ENCODE results near the gene TPH1. TPM values are rescaled to one million over a fixed set of nuclear protein-coding genes. Genes with fewer than 3 reads are reported as not detected.

The TPH1 gene
- total RNA-seq, 1 experiment from 2014 or later, result 0.05 TPM

- CTCF ChIA-PET, result no interaction called here
Observed at GRCh38 chr11:18065572-18065971, 19.5 kb upstream of the TPH1 start.

GRCh38 chr11:18064450-18065054 is 18.5 kb upstream of the TPH1 start:
- DNase-seq (ENCODE audit: low read depth, low spot score) (no peak), ATAC-seq (no peak)
- Histone ChIP-seq H3K4me3 (ENCODE audit: low read depth in 2 of 2, low read length in 2 of 2) (no peak overlapping the region), H3K4me1 (ENCODE audit: control insufficient read depth, insufficient read depth, low read length) (no peaks in the 10 kb centered on the region), H3K27ac (ENCODE audit: low read length) (no peak overlapping the region), H3K27me3 (ENCODE audit: control insufficient read depth, insufficient read depth, low read length) (no peaks in the 10 kb centered on the region), H3K9me3 (ENCODE audit: control insufficient read depth, insufficient read depth, low read depth, low read length) (no peaks in the 10 kb centered on the region), H3K36me3 (ENCODE audit: control insufficient read depth, insufficient read depth, low read length) (no peaks in the 10 kb centered on the region)
- in situ Hi-C loops (cut with HindIII; ENCODE audit: low pct_unique_long_range_greater_than_20kb, low sequenced_read_pairs), result no loop called here
- intact Hi-C loops (cut with micrococcal nuclease; ENCODE audit: unreplicated experiment), result no loop called here
- ChIA-PET CTCF (no interaction called here), POLR2A (no interaction called here)
- TF ChIP-seq, protein P1, sequence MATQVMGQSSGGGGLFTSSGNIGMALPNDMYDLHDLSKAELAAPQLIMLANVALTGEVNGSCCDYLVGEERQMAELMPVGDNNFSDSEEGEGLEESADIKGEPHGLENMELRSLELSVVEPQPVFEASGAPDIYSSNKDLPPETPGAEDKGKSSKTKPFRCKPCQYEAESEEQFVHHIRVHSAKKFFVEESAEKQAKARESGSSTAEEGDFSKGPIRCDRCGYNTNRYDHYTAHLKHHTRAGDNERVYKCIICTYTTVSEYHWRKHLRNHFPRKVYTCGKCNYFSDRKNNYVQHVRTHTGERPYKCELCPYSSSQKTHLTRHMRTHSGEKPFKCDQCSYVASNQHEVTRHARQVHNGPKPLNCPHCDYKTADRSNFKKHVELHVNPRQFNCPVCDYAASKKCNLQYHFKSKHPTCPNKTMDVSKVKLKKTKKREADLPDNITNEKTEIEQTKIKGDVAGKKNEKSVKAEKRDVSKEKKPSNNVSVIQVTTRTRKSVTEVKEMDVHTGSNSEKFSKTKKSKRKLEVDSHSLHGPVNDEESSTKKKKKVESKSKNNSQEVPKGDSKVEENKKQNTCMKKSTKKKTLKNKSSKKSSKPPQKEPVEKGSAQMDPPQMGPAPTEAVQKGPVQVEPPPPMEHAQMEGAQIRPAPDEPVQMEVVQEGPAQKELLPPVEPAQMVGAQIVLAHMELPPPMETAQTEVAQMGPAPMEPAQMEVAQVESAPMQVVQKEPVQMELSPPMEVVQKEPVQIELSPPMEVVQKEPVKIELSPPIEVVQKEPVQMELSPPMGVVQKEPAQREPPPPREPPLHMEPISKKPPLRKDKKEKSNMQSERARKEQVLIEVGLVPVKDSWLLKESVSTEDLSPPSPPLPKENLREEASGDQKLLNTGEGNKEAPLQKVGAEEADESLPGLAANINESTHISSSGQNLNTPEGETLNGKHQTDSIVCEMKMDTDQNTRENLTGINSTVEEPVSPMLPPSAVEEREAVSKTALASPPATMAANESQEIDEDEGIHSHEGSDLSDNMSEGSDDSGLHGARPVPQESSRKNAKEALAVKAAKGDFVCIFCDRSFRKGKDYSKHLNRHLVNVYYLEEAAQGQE (IDR thresholded peaks at IDR 0.05; ENCODE audit: insufficient read depth in 1 of 2, low read depth in 2 of 2, low read length in 1 of 2), result no peak
- TF ChIP-seq TCF7L2 (IDR thresholded peaks at IDR 0.05; ENCODE audit: low read depth, low read length) (no peak), POLR2AphosphoS5 (IDR thresholded peaks at IDR 0.05; ENCODE audit: low read depth, low read length) (no peak), SIN3A (IDR thresholded peaks at IDR 0.05; ENCODE audit: borderline replicate concordance, insufficient read depth, low read depth, low read length) (no peak)
- TF ChIP-seq, protein P2, sequence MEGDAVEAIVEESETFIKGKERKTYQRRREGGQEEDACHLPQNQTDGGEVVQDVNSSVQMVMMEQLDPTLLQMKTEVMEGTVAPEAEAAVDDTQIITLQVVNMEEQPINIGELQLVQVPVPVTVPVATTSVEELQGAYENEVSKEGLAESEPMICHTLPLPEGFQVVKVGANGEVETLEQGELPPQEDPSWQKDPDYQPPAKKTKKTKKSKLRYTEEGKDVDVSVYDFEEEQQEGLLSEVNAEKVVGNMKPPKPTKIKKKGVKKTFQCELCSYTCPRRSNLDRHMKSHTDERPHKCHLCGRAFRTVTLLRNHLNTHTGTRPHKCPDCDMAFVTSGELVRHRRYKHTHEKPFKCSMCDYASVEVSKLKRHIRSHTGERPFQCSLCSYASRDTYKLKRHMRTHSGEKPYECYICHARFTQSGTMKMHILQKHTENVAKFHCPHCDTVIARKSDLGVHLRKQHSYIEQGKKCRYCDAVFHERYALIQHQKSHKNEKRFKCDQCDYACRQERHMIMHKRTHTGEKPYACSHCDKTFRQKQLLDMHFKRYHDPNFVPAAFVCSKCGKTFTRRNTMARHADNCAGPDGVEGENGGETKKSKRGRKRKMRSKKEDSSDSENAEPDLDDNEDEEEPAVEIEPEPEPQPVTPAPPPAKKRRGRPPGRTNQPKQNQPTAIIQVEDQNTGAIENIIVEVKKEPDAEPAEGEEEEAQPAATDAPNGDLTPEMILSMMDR (IDR thresholded peaks at IDR 0.05), result no peak
- no TSS peak for BruUV-seq (replicated peaks)

More at GRCh38 chr11:18065572-18065971, 19.5 kb upstream of the TPH1 start:
- ATAC-seq (no peak), DNase-seq (ENCODE audit: low read depth, low spot score) (no peak)
- BruUV-seq (replicated peaks), result no TSS peak
- no peak overlapping the region for H3K27ac ChIP-seq (ENCODE audit: low read length)
- POLR2A ChIA-PET, result no interaction called here
- H3K27me3 ChIP-seq (ENCODE audit: control insufficient read depth, insufficient read depth, low read length), result no peaks in the 10 kb centered on the region
- in situ Hi-C loops (cut with HindIII; ENCODE audit: low pct_unique_long_range_greater_than_20kb, low sequenced_read_pairs) (no loop called here), intact Hi-C loops (cut with micrococcal nuclease; ENCODE audit: unreplicated experiment) (no loop called here)
- no peaks in the 10 kb centered on the region for H3K36me3 ChIP-seq (ENCODE audit: control insufficient read depth, insufficient read depth, low read length)
- no peak overlapping the region for H3K4me3 ChIP-seq (ENCODE audit: low read depth in 2 of 2, low read length in 2 of 2)
- no peaks in the 10 kb centered on the region for H3K9me3 ChIP-seq (ENCODE audit: control insufficient read depth, insufficient read depth, low read depth, low read length)
- TF ChIP-seq, protein P2 (IDR thresholded peaks at IDR 0.05), result no peak
- no peak for TF ChIP-seq POLR2AphosphoS5 (IDR thresholded peaks at IDR 0.05; ENCODE audit: low read depth, low read length)
- TF ChIP-seq, protein P1 (IDR thresholded peaks at IDR 0.05; ENCODE audit: insufficient read depth in 1 of 2, low read depth in 2 of 2, low read length in 1 of 2), result no peak
- no peak for TF ChIP-seq SIN3A (IDR thresholded peaks at IDR 0.05; ENCODE audit: borderline replicate concordance, insufficient read depth, low read depth, low read length)
- TF ChIP-seq TCF7L2 (IDR thresholded peaks at IDR 0.05; ENCODE audit: low read depth, low read length), result no peak
- no peaks in the 10 kb centered on the region for H3K4me1 ChIP-seq (ENCODE audit: control insufficient read depth, insufficient read depth, low read length)

Data from Panc1 (cell line).